PC-9 (cell line): ENCODE results near the gene LRFN2. TPM values are rescaled to one million over a fixed set of nuclear protein-coding genes. Genes with fewer than 3 reads are reported as not detected.

Experiments
- BruUV-seq: library from RNA; stranded (reverse); fragments of 400-500 nt; replicated peaks from 2 replicates; lab custom pipeline; 2021; lab: Mats Ljungman, UMichigan
- CTCF ChIA-PET: fragments of 300-600 bp; sonication (Branson Sonifier 250); formaldehyde crosslinking; loops from one replicate; lab custom pipeline; 2022; ENCODE audit warnings: antibody characterized with exemption; lab: Charles Lee
- POLR2A ChIA-PET: fragments of 300-600 bp; sonication (Branson Sonifier 250); formaldehyde crosslinking; loops from one replicate; lab custom pipeline; 2022; ENCODE audit warnings: antibody characterized with exemption; ENCODE audit not compliant: unreplicated experiment; lab: Charles Lee
- DNase-seq, 2 experiments: peaks; one replicate each; pipeline versions ENCODE4 v3.0.0 to v3.0.0-alpha.2; 2015 to 2022; ENCODE audit warnings: mixed read lengths in 1 of 2
- H2AFZ ChIP-seq: fragments of 200-600 bp; sonication (generic); 2 replicates; pipeline ENCODE4 v1.8.1; 2017; ENCODE audit warnings: antibody characterized with exemption
- H3F3A ChIP-seq: fragments of 200-600 bp; sonication (generic); 2 replicates; pipeline ENCODE4 v1.8.1; 2017; ENCODE audit warnings: antibody characterized with exemption, mild to moderate bottlenecking, low read depth; ENCODE audit not compliant: insufficient read depth
- H3K27ac ChIP-seq: fragments of 200-600 bp; sonication (generic); 2 replicates; pipeline ENCODE4 v1.6.1; 2016; ENCODE audit warnings: mixed run types
- H3K27me3 ChIP-seq: fragments of 200-600 bp; sonication (generic); 2 replicates; pipeline ENCODE4 v1.6.1; 2016; ENCODE audit warnings: low read depth, mixed run types; ENCODE audit not compliant: insufficient read depth
- H3K36me3 ChIP-seq: fragments of 200-600 bp; sonication (generic); 2 replicates; pipeline ENCODE4 v1.6.1; 2016; ENCODE audit warnings: low read depth, mixed run types
- H3K4me1 ChIP-seq: fragments of 200-600 bp; sonication (generic); replicated peaks from 2 replicates; pipeline ENCODE4 v1.6.1; 2016; ENCODE audit warnings: mixed run types; ENCODE audit not compliant: insufficient read depth
- H3K4me2 ChIP-seq: fragments of 200-600 bp; sonication (generic); 2 replicates; pipeline ENCODE4 v1.6.1; 2017; ENCODE audit warnings: mixed run types
- H3K4me3 ChIP-seq: fragments of 200-600 bp; sonication (generic); 2 replicates; pipeline ENCODE4 v1.6.1; 2016; ENCODE audit warnings: mixed run types
- H3K79me2 ChIP-seq: fragments of 200-600 bp; sonication (generic); 2 replicates; pipeline ENCODE4 v1.6.1; 2017; ENCODE audit warnings: low read depth, mixed run types
- H3K9me2 ChIP-seq: fragments of 200-600 bp; sonication (generic); 2 replicates; pipeline ENCODE4 v1.8.1; 2017; ENCODE audit warnings: mild to moderate bottlenecking; ENCODE audit not compliant: insufficient read depth
- H3K9me3 ChIP-seq: fragments of 200-600 bp; sonication (generic); 2 replicates; pipeline ENCODE4 v1.8.1; 2016; ENCODE audit warnings: low read depth; ENCODE audit not compliant: insufficient read depth
- H4K20me1 ChIP-seq: fragments of 200-600 bp; sonication (generic); 2 replicates; pipeline ENCODE4 v1.8.1; 2017; ENCODE audit not compliant: insufficient read depth
- CTCF ChIP-seq: fragments of 200-600 bp; sonication (generic); conservative IDR thresholded peaks from 2 replicates; pipeline ENCODE4 v1.6.1; 2017; ENCODE audit warnings: mixed run types, antibody characterized with exemption, mild to moderate bottlenecking, moderate library complexity
- EZH2 ChIP-seq: fragments of 200-600 bp; sonication (generic); IDR thresholded peaks from 2 replicates; pipeline ENCODE4 v1.8.0; 2017; ENCODE audit warnings: antibody characterized with exemption, low read depth
- intact Hi-C: fragments of 100-400 bp; cut with micrococcal nuclease; formaldehyde crosslinking; loops from one replicate; pipeline ENCODE4 v1.10.0; 2022; ENCODE audit not compliant: unreplicated experiment
- total RNA-seq: library from RNA; stranded (reverse); gene quantifications from 2 replicates; pipeline ENCODE4 v1.2.3, GENCODE V29; 2021

The LRFN2 gene
- total RNA-seq, 1 experiment from 2014 or later: not detected

- Histone ChIP-seq H3K4me3 (no peak overlapping the region), H3K27ac (no peak overlapping the region), H4K20me1 (no peaks in the 10 kb centered on the region), H3K4me2 (no peak overlapping the region), H3K27me3 (peaks cover 78% of the 10 kb centered on the region), H3K4me1 (no peaks in the 10 kb centered on the region), H2AFZ (no peak overlapping the region), H3F3A (no peaks in the 10 kb centered on the region), H3K36me3 (no peaks in the 10 kb centered on the region), H3K79me2 (no peaks in the 10 kb centered on the region), H3K9me3 (no peaks in the 10 kb centered on the region), H3K9me2 (no peaks in the 10 kb centered on the region)
- BruUV-seq: no TSS peak
- CTCF ChIA-PET: no interaction called here
- DNase-seq: no peak
- no peak for TF ChIP-seq EZH2
- POLR2A ChIA-PET: no interaction called here
- intact Hi-C loops: no loop called here
Observed at GRCh38 chr6:40529040-40529439, 58.1 kb downstream of the LRFN2 start.

GRCh38 chr6:40528051-40528450 lies 59.1 kb downstream of the LRFN2 start:
- intact Hi-C loops: no loop called here
- no peaks in the 10 kb centered on the region for H3K9me3 ChIP-seq
- H3K36me3 ChIP-seq: no peaks in the 10 kb centered on the region
- H3K4me2 ChIP-seq: no peak overlapping the region
- no TSS peak for BruUV-seq
- POLR2A ChIA-PET: no interaction called here
- H3K27me3 ChIP-seq: peaks cover 73% of the 10 kb centered on the region
- H3K27ac ChIP-seq: no peak overlapping the region
- no peak overlapping the region for H3K4me3 ChIP-seq
- TF ChIP-seq EZH2 (no peak), CTCF (no peak)
- no peaks in the 10 kb centered on the region for H3K79me2 ChIP-seq
- DNase-seq: no peak
- CTCF ChIA-PET: no interaction called here
- no peaks in the 10 kb centered on the region for H3K4me1 ChIP-seq
- no peak overlapping the region for H2AFZ ChIP-seq
- H4K20me1 ChIP-seq: no peaks in the 10 kb centered on the region
- no peaks in the 10 kb centered on the region for H3F3A ChIP-seq
- H3K9me2 ChIP-seq: no peaks in the 10 kb centered on the region

- no peaks in the 10 kb centered on the region for H3K9me3 ChIP-seq
- H3K9me2 ChIP-seq: no peaks in the 10 kb centered on the region
- no peaks in the 10 kb centered on the region for H4K20me1 ChIP-seq
- no peaks in the 10 kb centered on the region for H3K79me2 ChIP-seq
- BruUV-seq: no TSS peak
- TF ChIP-seq EZH2 (no peak), CTCF (no peak)
- no peak overlapping the region for H3K27ac ChIP-seq
- peaks cover 62% of the 10 kb centered on the region for H3K27me3 ChIP-seq
- ChIA-PET CTCF (no interaction called here), POLR2A (no interaction called here)
- no peaks in the 10 kb centered on the region for H3F3A ChIP-seq
- H3K36me3 ChIP-seq: no peaks in the 10 kb centered on the region
- H2AFZ ChIP-seq: no peak overlapping the region
- H3K4me2 ChIP-seq: no peak overlapping the region
- DNase-seq: no peak
- H3K4me1 ChIP-seq: no peaks in the 10 kb centered on the region
- intact Hi-C loops: no loop called here
- no peak overlapping the region for H3K4me3 ChIP-seq
Observed at GRCh38 chr6:40526036-40526435, 61.1 kb downstream of the LRFN2 start.
